ENCODE data around the gene PTPRJ.

Gene PTPRJ

GRCh38 chr11:48109046-48109666 is 128.8 kb downstream of the PTPRJ start:
- Histone ChIP-seq H3K27me3 (ENCODE audit: insufficient read depth, low read length) (no peaks in the 10 kb centered on the region), H3K4me1 (ENCODE audit: insufficient read depth, low read length) (peaks cover 12% of the 10 kb centered on the region), H3K9ac (ENCODE audit: low read depth, low read length) (peak overlapping the region; percentile 50; the same call in 1 of the 2 replicates), H3K27ac (ENCODE audit: low read length) (no peak overlapping the region), H3K36me3 (ENCODE audit: insufficient read depth, low read depth, low read length) (no peaks in the 10 kb centered on the region), H3K4me3 (ENCODE audit: low read length) (no peak overlapping the region; the same call in 1 of the 2 replicates), H3K9me3 (ENCODE audit: insufficient read depth, low read depth, low read length) (no peaks in the 10 kb centered on the region)

GRCh38 chr11:48110509-48110766 is 130.1 kb downstream of the PTPRJ start:
- no peak overlapping the region for H3K9ac ChIP-seq (ENCODE audit: low read depth, low read length)
- no peaks in the 10 kb centered on the region; the same call in 1 of the 2 replicates for H3K36me3 ChIP-seq (ENCODE audit: insufficient read depth, low read depth, low read length)
- no peak overlapping the region for H3K4me3 ChIP-seq (ENCODE audit: low read length)
- H3K27me3 ChIP-seq (ENCODE audit: insufficient read depth, low read length), result no peaks in the 10 kb centered on the region
- peaks cover 4% of the 10 kb centered on the region; the same call in 1 of the 2 replicates for H3K9me3 ChIP-seq (ENCODE audit: insufficient read depth, low read depth, low read length)
- no peak overlapping the region for H3K27ac ChIP-seq (ENCODE audit: low read length)
- peaks cover 7% of the 10 kb centered on the region; the same call in 1 of the 2 replicates for H3K4me1 ChIP-seq (ENCODE audit: insufficient read depth, low read length)

GRCh38 chr11:48111891-48112290 is 131.5 kb downstream of the PTPRJ start:
- H3K9ac ChIP-seq (ENCODE audit: low read depth, low read length), result no peak overlapping the region
- H3K4me1 ChIP-seq (ENCODE audit: insufficient read depth, low read length), result peaks cover 7% of the 10 kb centered on the region; the same call in 1 of the 2 replicates
- H3K36me3 ChIP-seq (ENCODE audit: insufficient read depth, low read depth, low read length), result no peaks in the 10 kb centered on the region; the same call in 1 of the 2 replicates
- no peaks in the 10 kb centered on the region for H3K27me3 ChIP-seq (ENCODE audit: insufficient read depth, low read length)
- peaks cover 4% of the 10 kb centered on the region; the same call in 1 of the 2 replicates for H3K9me3 ChIP-seq (ENCODE audit: insufficient read depth, low read depth, low read length)
- H3K4me3 ChIP-seq (ENCODE audit: low read length), result no peak overlapping the region
- no peak overlapping the region for H3K27ac ChIP-seq (ENCODE audit: low read length)

- Histone ChIP-seq H3K27ac (ENCODE audit: low read length) (no peak overlapping the region), H3K4me1 (ENCODE audit: insufficient read depth, low read length) (peaks cover under 1% of the 10 kb centered on the region; the same call in 1 of the 2 replicates), H3K36me3 (ENCODE audit: insufficient read depth, low read depth, low read length) (no peaks in the 10 kb centered on the region; the same call in 1 of the 2 replicates), H3K9me3 (ENCODE audit: insufficient read depth, low read depth, low read length) (peaks cover 4% of the 10 kb centered on the region; the same call in 1 of the 2 replicates), H3K4me3 (ENCODE audit: low read length) (no peak overlapping the region), H3K9ac (ENCODE audit: low read depth, low read length) (no peak overlapping the region), H3K27me3 (ENCODE audit: insufficient read depth, low read length) (no peaks in the 10 kb centered on the region)
Measured at GRCh38 chr11:48114740-48115139, 134.4 kb downstream of the PTPRJ start.

GRCh38 chr11:48116437-48117228 is 136.3 kb downstream of the PTPRJ start:
- Histone ChIP-seq H3K36me3 (ENCODE audit: insufficient read depth, low read depth, low read length) (no peaks in the 10 kb centered on the region; the same call in 1 of the 2 replicates), H3K9me3 (ENCODE audit: insufficient read depth, low read depth, low read length) (peaks cover 4% of the 10 kb centered on the region; the same call in 1 of the 2 replicates), H3K4me3 (ENCODE audit: low read length) (no peak overlapping the region), H3K27ac (ENCODE audit: low read length) (no peak overlapping the region), H3K9ac (ENCODE audit: low read depth, low read length) (no peak overlapping the region), H3K4me1 (ENCODE audit: insufficient read depth, low read length) (no peaks in the 10 kb centered on the region), H3K27me3 (ENCODE audit: insufficient read depth, low read length) (no peaks in the 10 kb centered on the region)

- Histone ChIP-seq H3K9ac (ENCODE audit: low read depth, low read length) (no peak overlapping the region), H3K27ac (ENCODE audit: low read length) (no peak overlapping the region), H3K27me3 (ENCODE audit: insufficient read depth, low read length) (no peaks in the 10 kb centered on the region), H3K9me3 (ENCODE audit: insufficient read depth, low read depth, low read length) (no peaks in the 10 kb centered on the region), H3K4me1 (ENCODE audit: insufficient read depth, low read length) (no peaks in the 10 kb centered on the region), H3K4me3 (ENCODE audit: low read length) (no peak overlapping the region), H3K36me3 (ENCODE audit: insufficient read depth, low read depth, low read length) (peaks cover 16% of the 10 kb centered on the region)
Measured at GRCh38 chr11:48122246-48122645, 141.9 kb downstream of the PTPRJ start.

- no peaks in the 10 kb centered on the region for H3K9me3 ChIP-seq (ENCODE audit: insufficient read depth, low read depth, low read length)
- H3K4me1 ChIP-seq (ENCODE audit: insufficient read depth, low read length), result no peaks in the 10 kb centered on the region
- H3K27ac ChIP-seq (ENCODE audit: low read length), result no peak overlapping the region
- peaks cover 20% of the 10 kb centered on the region for H3K36me3 ChIP-seq (ENCODE audit: insufficient read depth, low read depth, low read length)
- no peak overlapping the region for H3K9ac ChIP-seq (ENCODE audit: low read depth, low read length)
- H3K4me3 ChIP-seq (ENCODE audit: low read length), result no peak overlapping the region
- H3K27me3 ChIP-seq (ENCODE audit: insufficient read depth, low read length), result no peaks in the 10 kb centered on the region
Measured at GRCh38 chr11:48122656-48123055, 142.3 kb downstream of the PTPRJ start.

- H3K27me3 ChIP-seq (ENCODE audit: insufficient read depth, low read length), result no peaks in the 10 kb centered on the region
- no peaks in the 10 kb centered on the region for H3K9me3 ChIP-seq (ENCODE audit: insufficient read depth, low read depth, low read length)
Measured at GRCh38 chr11:48123254-48123875, 143.0 kb downstream of the PTPRJ start.

GRCh38 chr11:48123934-48124755 is 143.8 kb downstream of the PTPRJ start:
- no peak overlapping the region for H3K9ac ChIP-seq (ENCODE audit: low read depth, low read length)
- H3K27me3 ChIP-seq (ENCODE audit: insufficient read depth, low read length), result no peaks in the 10 kb centered on the region
- H3K36me3 ChIP-seq (ENCODE audit: insufficient read depth, low read depth, low read length), result peaks cover 34% of the 10 kb centered on the region
- H3K9me3 ChIP-seq (ENCODE audit: insufficient read depth, low read depth, low read length), result no peaks in the 10 kb centered on the region
- H3K27ac ChIP-seq (ENCODE audit: low read length), result no peak overlapping the region
- H3K4me1 ChIP-seq (ENCODE audit: insufficient read depth, low read length), result no peaks in the 10 kb centered on the region
- no peak overlapping the region for H3K4me3 ChIP-seq (ENCODE audit: low read length)

More at GRCh38 chr11:48123254-48123875, 143.0 kb downstream of the PTPRJ start:
- Histone ChIP-seq H3K27ac (ENCODE audit: low read length) (no peak overlapping the region), H3K4me3 (ENCODE audit: low read length) (no peak overlapping the region), H3K4me1 (ENCODE audit: insufficient read depth, low read length) (no peaks in the 10 kb centered on the region), H3K36me3 (ENCODE audit: insufficient read depth, low read depth, low read length) (peaks cover 27% of the 10 kb centered on the region), H3K9ac (ENCODE audit: low read depth, low read length) (no peak overlapping the region)

- Histone ChIP-seq H3K9ac (ENCODE audit: low read depth, low read length) (no peak overlapping the region), H3K4me1 (ENCODE audit: insufficient read depth, low read length) (no peaks in the 10 kb centered on the region), H3K4me3 (ENCODE audit: low read length) (no peak overlapping the region), H3K9me3 (ENCODE audit: insufficient read depth, low read depth, low read length) (no peaks in the 10 kb centered on the region), H3K36me3 (ENCODE audit: insufficient read depth, low read depth, low read length) (peaks cover 34% of the 10 kb centered on the region), H3K27me3 (ENCODE audit: insufficient read depth, low read length) (no peaks in the 10 kb centered on the region), H3K27ac (ENCODE audit: low read length) (no peak overlapping the region)
Measured at GRCh38 chr11:48124880-48125279, 144.5 kb downstream of the PTPRJ start.

- Histone ChIP-seq H3K36me3 (ENCODE audit: insufficient read depth, low read depth, low read length) (peaks cover 38% of the 10 kb centered on the region), H3K4me1 (ENCODE audit: insufficient read depth, low read length) (no peaks in the 10 kb centered on the region), H3K9ac (ENCODE audit: low read depth, low read length) (no peak overlapping the region)
Measured at GRCh38 chr11:48125866-48126265, 145.5 kb downstream of the PTPRJ start.

More at GRCh38 chr11:48125866-48126265, 145.5 kb downstream of the PTPRJ start:
- H3K27ac ChIP-seq (ENCODE audit: low read length), result no peak overlapping the region
- no peaks in the 10 kb centered on the region for H3K9me3 ChIP-seq (ENCODE audit: insufficient read depth, low read depth, low read length)
- no peak overlapping the region for H3K4me3 ChIP-seq (ENCODE audit: low read length)
- no peaks in the 10 kb centered on the region for H3K27me3 ChIP-seq (ENCODE audit: insufficient read depth, low read length)
